ENCODE results near the gene ZNF90.

- TF ChIP-seq, protein P1, sequence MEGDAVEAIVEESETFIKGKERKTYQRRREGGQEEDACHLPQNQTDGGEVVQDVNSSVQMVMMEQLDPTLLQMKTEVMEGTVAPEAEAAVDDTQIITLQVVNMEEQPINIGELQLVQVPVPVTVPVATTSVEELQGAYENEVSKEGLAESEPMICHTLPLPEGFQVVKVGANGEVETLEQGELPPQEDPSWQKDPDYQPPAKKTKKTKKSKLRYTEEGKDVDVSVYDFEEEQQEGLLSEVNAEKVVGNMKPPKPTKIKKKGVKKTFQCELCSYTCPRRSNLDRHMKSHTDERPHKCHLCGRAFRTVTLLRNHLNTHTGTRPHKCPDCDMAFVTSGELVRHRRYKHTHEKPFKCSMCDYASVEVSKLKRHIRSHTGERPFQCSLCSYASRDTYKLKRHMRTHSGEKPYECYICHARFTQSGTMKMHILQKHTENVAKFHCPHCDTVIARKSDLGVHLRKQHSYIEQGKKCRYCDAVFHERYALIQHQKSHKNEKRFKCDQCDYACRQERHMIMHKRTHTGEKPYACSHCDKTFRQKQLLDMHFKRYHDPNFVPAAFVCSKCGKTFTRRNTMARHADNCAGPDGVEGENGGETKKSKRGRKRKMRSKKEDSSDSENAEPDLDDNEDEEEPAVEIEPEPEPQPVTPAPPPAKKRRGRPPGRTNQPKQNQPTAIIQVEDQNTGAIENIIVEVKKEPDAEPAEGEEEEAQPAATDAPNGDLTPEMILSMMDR (conservative IDR thresholded peaks at IDR 0.05; ENCODE audit: low read depth, low read length), result 0 out of 2 replicates have a peak, but pooled peaks have one; percentile 3
- no peak for TF ChIP-seq POLR2A (IDR thresholded peaks at IDR 0.05; ENCODE audit: low read depth, low read length)
- no peak for TF ChIP-seq MAZ (IDR thresholded peaks at IDR 0.05; ENCODE audit: borderline replicate concordance, low read depth, low read length)
- no peak for TF ChIP-seq ELK1 (IDR thresholded peaks at IDR 0.05; ENCODE audit: borderline replicate concordance, low read depth, low read length)
- peak; percentile 85 for TF ChIP-seq USF2 (IDR thresholded peaks at IDR 0.05; ENCODE audit: low read depth, low read length)
- no peak for TF ChIP-seq BHLHE40 (IDR thresholded peaks at IDR 0.05; ENCODE audit: low read depth, low read length)
- no peak for TF ChIP-seq SMC3 (IDR thresholded peaks at IDR 0.05; ENCODE audit: low read depth, low read length)
- TF ChIP-seq MAFK (IDR thresholded peaks at IDR 0.05; ENCODE audit: low read depth, low read length), result no peak
- TF ChIP-seq CEBPB (IDR thresholded peaks at IDR 0.05; ENCODE audit: low read depth, low read length), result 0 out of 2 replicates have a peak, but pooled peaks have one; percentile 12
- TF ChIP-seq NFE2L2 (IDR thresholded peaks at IDR 0.05; ENCODE audit: low read depth, low read length), result no peak
- no peak for TF ChIP-seq MXI1 (IDR thresholded peaks at IDR 0.05; ENCODE audit: borderline replicate concordance, low read depth, low read length)
These were observed at the start of gene ZNF90 for GRCh38 chr19:20077791-20078463.
